Neural progenitor cell (in vitro differentiated cells): ENCODE measurements around the gene TUNAR.

Experiments used
- EZH2 ChIP-seq: fragments of 200-600 bp; sonication (generic); IDR thresholded peaks from 2 replicates; pipeline ENCODE4 v1.6.1; 2017; ENCODE audit warnings: antibody characterized with exemption, mild to moderate bottlenecking, moderate library complexity
- TF ChIP-seq, protein P1 (sequence below): fragments of 200-600 bp; sonication (generic); IDR thresholded peaks from 2 replicates; pipeline ENCODE4 v1.5.1; 2017; ENCODE audit warnings: antibody characterized with exemption, mild to moderate bottlenecking

DNA sequence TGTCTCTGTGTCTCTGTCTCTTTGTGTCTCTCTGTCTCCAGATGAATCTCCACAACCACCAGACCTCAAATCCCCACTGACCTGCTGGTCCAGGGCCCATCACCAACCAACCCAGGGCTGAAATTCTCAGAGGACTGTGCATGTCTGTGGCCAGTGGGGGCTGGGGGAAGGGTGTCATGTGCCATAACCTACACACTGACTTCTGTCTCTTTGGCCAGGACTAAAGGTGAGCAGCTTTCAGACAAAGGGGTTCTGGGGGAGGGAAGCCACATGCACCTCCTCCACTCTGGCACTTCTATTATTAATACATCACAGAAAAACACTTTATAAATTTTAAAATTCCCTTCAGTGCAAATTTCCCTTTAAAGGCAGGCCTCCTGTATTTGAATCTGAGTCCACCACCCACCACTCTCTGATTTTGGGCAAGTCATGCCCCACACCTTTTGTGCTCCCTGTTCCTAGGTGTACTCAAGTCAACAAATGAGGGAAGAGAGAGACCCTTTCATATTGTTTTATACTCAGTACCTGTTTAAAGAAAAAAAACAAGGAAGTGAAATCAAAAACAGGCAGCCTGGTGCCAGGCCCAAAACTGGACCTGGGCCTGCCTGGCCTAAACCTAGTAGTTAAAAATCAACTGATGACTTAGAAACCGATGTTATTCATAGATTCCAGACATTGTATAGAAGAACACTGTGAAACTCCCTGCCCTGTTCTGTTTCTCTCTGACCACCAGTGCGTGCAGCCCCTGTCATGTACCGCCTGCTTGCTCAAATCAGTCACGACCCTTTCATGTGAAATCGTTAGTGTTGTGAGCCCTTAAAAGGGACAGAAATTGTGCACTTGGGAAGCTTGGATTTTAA is 80.2 kb downstream of the TUNAR start:
- TF ChIP-seq, protein P1, sequence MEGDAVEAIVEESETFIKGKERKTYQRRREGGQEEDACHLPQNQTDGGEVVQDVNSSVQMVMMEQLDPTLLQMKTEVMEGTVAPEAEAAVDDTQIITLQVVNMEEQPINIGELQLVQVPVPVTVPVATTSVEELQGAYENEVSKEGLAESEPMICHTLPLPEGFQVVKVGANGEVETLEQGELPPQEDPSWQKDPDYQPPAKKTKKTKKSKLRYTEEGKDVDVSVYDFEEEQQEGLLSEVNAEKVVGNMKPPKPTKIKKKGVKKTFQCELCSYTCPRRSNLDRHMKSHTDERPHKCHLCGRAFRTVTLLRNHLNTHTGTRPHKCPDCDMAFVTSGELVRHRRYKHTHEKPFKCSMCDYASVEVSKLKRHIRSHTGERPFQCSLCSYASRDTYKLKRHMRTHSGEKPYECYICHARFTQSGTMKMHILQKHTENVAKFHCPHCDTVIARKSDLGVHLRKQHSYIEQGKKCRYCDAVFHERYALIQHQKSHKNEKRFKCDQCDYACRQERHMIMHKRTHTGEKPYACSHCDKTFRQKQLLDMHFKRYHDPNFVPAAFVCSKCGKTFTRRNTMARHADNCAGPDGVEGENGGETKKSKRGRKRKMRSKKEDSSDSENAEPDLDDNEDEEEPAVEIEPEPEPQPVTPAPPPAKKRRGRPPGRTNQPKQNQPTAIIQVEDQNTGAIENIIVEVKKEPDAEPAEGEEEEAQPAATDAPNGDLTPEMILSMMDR = no peak
- no peak for TF ChIP-seq EZH2
